Stimulated activated CD8-positive, alpha-beta memory T cell treated with anti-CD3 and anti-CD28 coated beads, Interleukin-4, amount 100 ng/mL, for 1 hour (primary cell): ENCODE data around the gene CAPN8.

Experiments
- DNase-seq, 2 donors: peaks; one replicate each; pipeline ENCODE4 v3.0.0-alpha.2; 2020; ENCODE audit warnings: low read depth in 2 of 2, low spot score in 1 of 2

The CAPN8 gene

GRCh38 chr1:223665592-223666312, at the start of gene CAPN8:
TSS of gene CAPN8 (minus strand) at chr1:223665701. CDS start at chr1:223665646, 55 bp downstream.
- no peak for DNase-seq

GRCh38 chr1:223714849-223715603, 49.5 kb upstream of the CAPN8 start:
- DNase-seq, result no peak

DNA sequence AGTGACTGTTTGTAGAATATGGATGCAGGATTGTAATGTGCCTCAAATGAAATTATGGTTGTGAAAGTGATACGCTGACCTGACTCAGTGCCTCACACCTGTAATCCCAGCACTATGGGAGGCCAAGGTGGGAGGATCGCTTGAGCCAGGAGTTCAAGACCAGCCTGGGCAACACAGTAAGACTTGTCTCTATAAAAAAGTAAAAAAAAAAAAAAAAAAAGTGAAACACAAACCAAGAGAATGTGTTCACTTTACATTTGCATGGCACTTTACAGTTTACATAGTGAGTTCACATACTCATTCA, 48.9 kb upstream of the CAPN8 start:
- DNase-seq, result no peak

- no peak for DNase-seq
Observed at GRCh38 chr1:223713546-223714420, 48.3 kb upstream of the CAPN8 start.

GRCh38 chr1:223712850-223713474, 47.5 kb upstream of the CAPN8 start:
- DNase-seq, result peak in 1 of 2 donors; percentile 17

DNA sequence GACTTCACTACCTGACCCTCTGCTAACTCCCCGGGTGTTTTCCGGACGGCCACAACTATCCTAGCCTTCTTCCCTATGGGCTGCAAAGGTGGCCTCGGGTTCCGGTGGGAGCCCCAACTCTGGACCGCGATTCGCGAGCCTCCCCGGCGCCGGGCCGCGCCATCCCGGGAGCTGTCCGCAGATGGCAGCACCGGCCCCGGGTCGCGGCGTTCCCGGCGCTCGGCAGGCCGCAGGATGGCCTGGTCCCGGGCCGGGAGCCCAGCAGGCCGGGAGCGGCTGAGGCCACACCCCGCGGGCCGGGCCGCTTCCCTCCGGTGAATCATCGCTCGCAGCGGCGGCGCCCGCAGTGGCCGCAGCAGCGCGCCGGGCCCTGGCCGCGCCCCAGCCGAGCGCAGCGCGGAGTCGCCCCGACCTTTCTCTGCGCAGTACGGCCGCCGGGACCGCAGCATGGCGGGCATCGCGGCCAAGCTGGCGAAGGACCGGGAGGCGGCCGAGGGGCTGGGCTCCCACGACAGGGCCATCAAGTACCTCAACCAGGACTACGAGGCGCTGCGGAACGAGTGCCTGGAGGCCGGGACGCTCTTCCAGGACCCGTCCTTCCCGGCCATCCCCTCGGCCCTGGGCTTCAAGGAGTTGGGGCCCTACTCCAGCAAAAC, 46.8 kb upstream of the CAPN8 start, which contains the start of gene CAPN2:
Gene CAPN2 (plus strand): TSS at position 346 of the 656 bp plus-strand sequence. CDS start 102 bp downstream, at position 448.
- peak in 1 of 2 donors; percentile 15 for DNase-seq

- no peak for DNase-seq
Observed at GRCh38 chr1:223711747-223712193, 46.3 kb upstream of the CAPN8 start.

DNA sequence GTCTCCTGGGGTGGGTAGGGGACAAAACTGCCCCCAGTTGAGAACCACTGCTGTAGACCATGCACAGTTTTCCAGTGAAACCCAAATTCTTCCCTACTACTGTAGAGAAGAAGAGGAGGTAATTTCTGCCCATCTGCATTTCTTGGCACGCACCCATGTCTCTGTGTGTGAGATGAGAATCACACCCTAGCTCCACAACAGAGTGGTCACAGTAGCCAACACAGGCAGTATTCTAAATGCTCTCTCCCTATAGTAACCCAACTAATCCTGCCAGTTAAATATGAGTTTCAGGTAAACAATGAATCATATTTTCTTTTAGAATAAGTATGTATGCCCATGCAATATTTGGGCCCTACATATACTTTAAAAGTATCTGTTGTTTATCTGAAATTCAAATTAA, 45.7 kb upstream of the CAPN8 start:
- DNase-seq, result no peak

GRCh38 chr1:223710179-223711133, 45.0 kb upstream of the CAPN8 start:
- DNase-seq, result no peak

DNA sequence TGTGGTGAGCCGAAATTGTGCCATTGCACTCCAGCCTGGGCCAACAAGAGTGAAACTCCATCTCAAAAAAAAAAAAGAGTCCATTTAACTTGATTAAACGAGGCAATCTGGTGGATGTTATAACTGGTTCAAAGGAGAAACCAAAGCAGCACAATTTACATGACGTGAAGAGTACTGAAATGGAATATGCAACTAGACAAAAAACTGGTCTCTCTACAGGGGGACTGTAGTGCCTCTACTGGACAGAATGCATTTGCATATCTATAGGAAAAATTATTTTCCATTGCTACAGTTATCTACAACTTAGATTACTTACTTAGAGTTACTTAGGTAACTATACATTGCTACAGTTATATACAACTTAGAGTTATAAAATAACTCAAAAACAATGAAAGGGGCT, 44.1 kb upstream of the CAPN8 start:
- no peak for DNase-seq

DNA sequence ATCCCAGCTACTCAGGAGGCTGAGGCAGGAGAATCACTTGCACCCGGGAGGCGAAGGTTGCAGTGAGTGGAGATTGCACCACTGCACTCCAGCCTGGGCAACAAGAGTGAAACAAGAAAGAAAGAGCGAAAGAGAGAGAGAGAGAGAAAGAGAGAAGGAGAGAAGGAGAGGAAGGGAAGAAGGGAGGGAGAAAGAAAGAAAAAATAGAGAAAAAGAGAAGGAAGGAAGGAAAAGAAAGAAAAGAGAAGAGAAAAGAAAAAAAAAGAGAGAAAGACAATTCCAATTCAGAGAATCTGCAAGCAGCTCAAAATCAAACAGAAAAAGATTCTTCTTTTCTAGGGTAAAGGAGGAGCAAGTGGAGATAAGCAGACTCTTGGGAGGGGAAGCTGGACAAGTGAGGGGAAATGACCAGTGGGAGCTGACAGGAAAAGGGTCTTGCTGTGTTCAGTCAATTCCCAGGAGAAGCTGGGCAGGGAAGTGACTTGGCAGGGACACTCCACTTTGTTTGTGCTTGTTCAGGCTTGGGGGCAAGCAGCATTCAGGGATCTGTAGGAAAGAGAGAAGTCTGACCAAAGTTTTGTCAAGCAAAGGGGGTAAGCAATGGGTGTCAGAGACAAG, 43.3 kb upstream of the CAPN8 start:
- no peak for DNase-seq

DNA sequence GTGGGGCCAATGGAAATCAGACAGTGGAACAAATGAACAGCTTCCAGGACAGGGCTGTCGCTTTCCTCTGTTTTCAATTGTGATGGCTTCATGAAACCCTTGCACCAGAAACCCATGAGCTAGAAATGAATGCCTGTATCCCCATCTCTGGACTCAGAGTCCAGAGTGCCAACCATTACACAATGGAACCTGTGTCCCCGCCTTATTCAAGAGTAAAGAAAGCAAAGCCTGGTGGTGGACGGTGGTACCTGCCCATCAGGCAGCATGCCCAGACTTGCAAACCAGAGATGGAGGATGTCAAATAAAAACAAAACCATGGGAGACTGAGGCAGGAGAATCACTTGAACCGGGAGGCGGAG, 42.5 kb upstream of the CAPN8 start:
- no peak for DNase-seq

DNA sequence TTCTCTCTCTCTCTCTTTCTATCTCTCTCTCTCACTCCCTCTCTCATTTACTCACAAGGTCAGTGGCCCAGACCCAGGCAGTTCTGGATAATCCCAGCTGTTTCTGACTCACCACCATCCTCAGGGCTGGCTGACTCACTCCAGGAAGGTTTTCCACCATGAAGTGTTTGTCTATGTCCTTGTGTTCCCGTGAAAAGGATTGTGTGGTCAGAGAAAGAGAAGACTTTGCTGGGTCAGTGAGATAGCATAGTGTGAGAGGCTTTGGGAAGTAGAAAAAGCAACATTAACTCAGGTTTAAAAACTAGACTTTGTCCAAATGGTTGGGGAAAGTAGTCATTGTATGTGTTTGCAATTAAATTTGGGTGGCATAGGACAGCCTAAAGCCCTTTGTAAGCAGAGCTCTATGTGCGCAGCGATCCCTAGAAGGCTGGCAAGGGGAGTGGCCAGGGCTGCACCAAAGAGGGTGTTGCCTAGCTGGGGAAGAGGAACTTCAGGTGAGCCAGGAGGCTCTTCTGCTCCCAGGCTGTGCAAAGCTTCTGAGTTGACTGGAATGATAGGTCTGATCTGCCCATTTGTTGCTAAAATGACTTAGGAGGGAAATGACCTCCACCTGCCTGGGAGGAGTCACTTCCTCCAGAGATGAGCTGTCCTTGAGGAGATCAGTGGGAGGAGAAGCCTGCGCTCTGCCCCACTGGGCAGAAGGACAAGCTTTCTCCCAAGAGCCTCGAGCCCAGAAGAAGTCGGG, 41.9 kb upstream of the CAPN8 start:
- no peak for DNase-seq

GRCh38 chr1:223706077-223706973, 40.8 kb upstream of the CAPN8 start:
- DNase-seq, result no peak

DNA sequence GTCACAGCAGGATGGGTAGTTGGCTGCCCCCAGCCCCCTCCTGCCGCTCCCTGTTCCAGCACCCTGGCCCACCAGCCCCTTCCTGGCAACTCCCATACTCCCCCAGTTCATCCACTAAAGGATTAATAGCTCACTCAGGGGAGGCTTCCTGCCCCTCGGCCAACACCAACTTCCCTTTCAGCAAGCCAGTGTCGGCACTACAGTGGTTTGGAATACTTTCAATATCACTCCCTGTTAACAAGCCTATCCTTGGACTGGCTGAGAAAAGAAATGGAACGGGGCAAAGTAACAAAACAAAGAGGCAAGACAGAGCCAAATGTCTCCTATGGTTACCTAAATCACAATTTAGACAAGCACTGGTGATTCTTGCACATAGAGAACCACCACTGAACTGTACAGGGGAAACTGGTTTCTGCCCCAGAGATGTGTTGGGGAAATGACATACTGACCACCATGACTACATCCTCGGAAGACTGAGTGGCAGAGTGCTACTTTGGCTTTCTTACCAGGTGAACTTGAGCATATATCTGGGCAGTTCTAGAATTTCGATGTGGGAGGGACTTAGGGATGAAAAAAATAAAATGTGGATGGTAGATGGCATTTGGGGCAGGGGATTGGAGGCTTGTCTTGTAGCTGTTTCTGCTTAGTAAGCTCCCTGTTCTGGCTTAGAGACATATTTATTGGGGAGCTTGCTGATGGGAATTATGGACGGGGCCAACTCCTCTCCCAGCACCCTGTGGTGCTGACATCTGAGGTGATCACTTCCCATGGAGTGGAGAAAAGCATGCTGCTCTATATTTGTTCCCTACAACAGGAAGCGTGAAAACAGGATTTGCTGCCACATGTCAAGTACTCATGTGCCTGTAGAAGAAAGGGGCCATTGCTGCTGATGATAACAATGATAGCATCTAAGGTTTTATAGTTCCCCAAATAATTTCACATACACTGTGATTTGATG, 39.7 kb upstream of the CAPN8 start:
- no peak for DNase-seq

- DNase-seq, result no peak
Observed at GRCh38 chr1:223703668-223704013, 38.1 kb upstream of the CAPN8 start.
